ENCODE measurements around the gene CRACR2B. TPM values are rescaled to one million over a fixed set of nuclear protein-coding genes. Genes with fewer than 3 reads are reported as not detected.

CRACR2B gene
- total and polyA plus RNA-seq, 3 donors from 2014 or later = 4.9 to 7.4 (median 6.5) TPM

- intact Hi-C loops (cut with DNase I; ENCODE audit: low total_unique reads) = no loop called here
- WGBS, 2 donors = 54 to 63% methylated on average over 8 to 11 of the region's 11 CpGs
- Histone ChIP-seq H3K27ac (no peak overlapping the region), H3K36me3 (ENCODE audit: low read depth, missing control alignments) (no peaks in the 10 kb centered on the region), H3K4me1 (peaks cover 30% of the 10 kb centered on the region), H3K27me3 (no peaks in the 10 kb centered on the region), H3K9me3 (no peaks in the 10 kb centered on the region), H3K4me3 (no peak overlapping the region)
- TF ChIP-seq, protein P1, sequence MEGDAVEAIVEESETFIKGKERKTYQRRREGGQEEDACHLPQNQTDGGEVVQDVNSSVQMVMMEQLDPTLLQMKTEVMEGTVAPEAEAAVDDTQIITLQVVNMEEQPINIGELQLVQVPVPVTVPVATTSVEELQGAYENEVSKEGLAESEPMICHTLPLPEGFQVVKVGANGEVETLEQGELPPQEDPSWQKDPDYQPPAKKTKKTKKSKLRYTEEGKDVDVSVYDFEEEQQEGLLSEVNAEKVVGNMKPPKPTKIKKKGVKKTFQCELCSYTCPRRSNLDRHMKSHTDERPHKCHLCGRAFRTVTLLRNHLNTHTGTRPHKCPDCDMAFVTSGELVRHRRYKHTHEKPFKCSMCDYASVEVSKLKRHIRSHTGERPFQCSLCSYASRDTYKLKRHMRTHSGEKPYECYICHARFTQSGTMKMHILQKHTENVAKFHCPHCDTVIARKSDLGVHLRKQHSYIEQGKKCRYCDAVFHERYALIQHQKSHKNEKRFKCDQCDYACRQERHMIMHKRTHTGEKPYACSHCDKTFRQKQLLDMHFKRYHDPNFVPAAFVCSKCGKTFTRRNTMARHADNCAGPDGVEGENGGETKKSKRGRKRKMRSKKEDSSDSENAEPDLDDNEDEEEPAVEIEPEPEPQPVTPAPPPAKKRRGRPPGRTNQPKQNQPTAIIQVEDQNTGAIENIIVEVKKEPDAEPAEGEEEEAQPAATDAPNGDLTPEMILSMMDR (IDR thresholded peaks at IDR 0.05) = no peak
- no peak for TF ChIP-seq POLR2A (IDR thresholded peaks at IDR 0.05)
- no peak for DNase-seq
Observed at GRCh38 chr11:824942-825341, 2.8 kb upstream of the CRACR2B start.

- no peaks in the 10 kb centered on the region for H3K27me3 ChIP-seq
- H3K4me3 ChIP-seq = no peak overlapping the region
- intact Hi-C loops (cut with DNase I; ENCODE audit: low total_unique reads) = no loop called here
- WGBS, 2 donors = 81 to 83% methylated on average over 8 to 12 of the region's 12 CpGs
- peaks cover 33% of the 10 kb centered on the region for H3K4me1 ChIP-seq
- H3K27ac ChIP-seq = no peak overlapping the region
- no peak for DNase-seq
- no peak for TF ChIP-seq POLR2A (IDR thresholded peaks at IDR 0.05)
- TF ChIP-seq, protein P1 (IDR thresholded peaks at IDR 0.05) = no peak
- H3K9me3 ChIP-seq = no peaks in the 10 kb centered on the region
- no peaks in the 10 kb centered on the region for H3K36me3 ChIP-seq (ENCODE audit: low read depth, missing control alignments)
Observed at GRCh38 chr11:825366-826226, 2.1 kb upstream of the CRACR2B start.

DNA sequence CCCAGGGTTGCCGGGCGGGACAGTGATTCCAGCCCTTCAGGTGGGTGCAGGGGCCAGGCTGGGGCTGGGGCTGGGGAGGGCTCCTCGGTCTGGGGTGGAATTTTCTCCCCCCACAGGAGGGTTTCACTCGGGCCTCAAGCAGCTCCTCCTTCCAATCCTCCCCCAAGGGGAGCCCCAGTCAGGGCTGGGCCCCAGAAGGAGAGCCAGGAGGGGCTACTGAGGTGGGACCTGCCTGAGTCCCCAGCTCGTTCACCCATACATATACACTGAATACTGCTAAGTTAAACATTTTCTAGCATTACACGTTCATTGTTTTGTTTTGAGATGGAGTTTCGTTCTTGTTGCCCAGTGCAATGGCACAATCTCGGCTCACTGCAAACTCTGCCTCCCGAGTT, 1.5 kb upstream of the CRACR2B start:
- intact Hi-C loops (cut with DNase I; ENCODE audit: low total_unique reads) = no loop called here
- H3K4me3 ChIP-seq = no peak overlapping the region
- H3K27ac ChIP-seq = no peak overlapping the region
- H3K9me3 ChIP-seq = no peaks in the 10 kb centered on the region
- 62 to 85% methylated on average over 7 to 9 of the region's 9 CpGs for WGBS, 2 donors
- peaks cover 32% of the 10 kb centered on the region for H3K4me1 ChIP-seq
- no peak for DNase-seq
- no peaks in the 10 kb centered on the region for H3K27me3 ChIP-seq
- TF ChIP-seq, protein P1 (IDR thresholded peaks at IDR 0.05) = no peak
- no peak for TF ChIP-seq POLR2A (IDR thresholded peaks at IDR 0.05)
- no peaks in the 10 kb centered on the region for H3K36me3 ChIP-seq (ENCODE audit: low read depth, missing control alignments)

- intact Hi-C loops (cut with DNase I; ENCODE audit: low total_unique reads) = no loop called here
- Histone ChIP-seq H3K4me3 (no peak overlapping the region), H3K9me3 (no peaks in the 10 kb centered on the region), H3K27ac (no peak overlapping the region), H3K4me1 (peaks cover 26% of the 10 kb centered on the region), H3K27me3 (no peaks in the 10 kb centered on the region), H3K36me3 (ENCODE audit: low read depth, missing control alignments) (no peaks in the 10 kb centered on the region)
- DNase-seq = no peak
- WGBS, 2 donors = 6 to 10% methylated on average over 11 to 22 of the region's 22 CpGs
- TF ChIP-seq, protein P1 (IDR thresholded peaks at IDR 0.05) = no peak
- TF ChIP-seq POLR2A (IDR thresholded peaks at IDR 0.05) = no peak
Observed at GRCh38 chr11:826836-827145, 928 bp upstream of the CRACR2B start.
